ENCODE results near the gene KRCC1. TPM values are rescaled to one million over a fixed set of nuclear protein-coding genes. Genes with fewer than 3 reads are reported as not detected.
"Not testable (repeated sequence)": the region's sequence is repeated elsewhere in the genome, so short reads cannot be mapped to it uniquely, and the experiment has no call there.

Gene KRCC1
- polyA plus RNA-seq, 1 donor from 2014 or later = 26.6 TPM

GRCh38 chr2:87996570-87996969, 59.0 kb downstream of the KRCC1 start:
- Histone ChIP-seq H3K4me2 (ENCODE audit: low read length) (no peak overlapping the region), H3K9me2 (ENCODE audit: insufficient read depth, low read length) (no peaks in the 10 kb centered on the region), H3K27ac (ENCODE audit: low read length) (no peak overlapping the region), H3F3A (ENCODE audit: insufficient read depth, low read length, poor library complexity, severe bottlenecking) (no peaks in the 10 kb centered on the region), H3K79me2 (replicated peaks; ENCODE audit: insufficient read depth, low read length) (no peaks in the 10 kb centered on the region), H2AFZ (ENCODE audit: low read depth, low read length) (no peak overlapping the region), H3K9ac (ENCODE audit: low read length) (no peak overlapping the region), H3K27me3 (ENCODE audit: insufficient read depth, low read depth, low read length) (no peaks in the 10 kb centered on the region), H4K20me1 (ENCODE audit: insufficient read depth) (no peaks in the 10 kb centered on the region), H3K36me3 (ENCODE audit: insufficient read depth, low read length) (no peaks in the 10 kb centered on the region), H3K4me3 (ENCODE audit: low read length) (no peak overlapping the region), H3K9me3 (ENCODE audit: low read length) (no peaks in the 10 kb centered on the region)
- TF ChIP-seq CTCF (IDR thresholded peaks at IDR 0.05; ENCODE audit: poor library complexity, severe bottlenecking) = no peak
- no peak for TF ChIP-seq EZH2 (IDR thresholded peaks at IDR 0.05; ENCODE audit: borderline replicate concordance, insufficient read depth, low read length, poor library complexity, severe bottlenecking)
- no peak for TF ChIP-seq RAD21 (conservative IDR thresholded peaks at IDR 0.05)
- TF ChIP-seq EP300 (conservative IDR thresholded peaks at IDR 0.05; ENCODE audit: poor library complexity, severe bottlenecking) = no peak
- TF ChIP-seq POLR2AphosphoS5 (IDR thresholded peaks at IDR 0.05) = no peak
- no peak for TF ChIP-seq REST (IDR thresholded peaks at IDR 0.05; ENCODE audit: borderline replicate concordance)
- TF ChIP-seq SMC3 (conservative IDR thresholded peaks at IDR 0.05; ENCODE audit: poor library complexity) = no peak
- TF ChIP-seq TAF1 (IDR thresholded peaks at IDR 0.05; ENCODE audit: low read depth) = no peak

- no peak overlapping the region for H2AFZ ChIP-seq (ENCODE audit: low read depth, low read length)
- no peaks in the 10 kb centered on the region for H3K79me2 ChIP-seq (replicated peaks; ENCODE audit: insufficient read depth, low read length)
- H3K4me3 ChIP-seq (ENCODE audit: low read length) = no peak overlapping the region
- no peaks in the 10 kb centered on the region for H3K27me3 ChIP-seq (ENCODE audit: insufficient read depth, low read depth, low read length)
- no peaks in the 10 kb centered on the region for H4K20me1 ChIP-seq (ENCODE audit: insufficient read depth)
- no peaks in the 10 kb centered on the region for H3K9me2 ChIP-seq (ENCODE audit: insufficient read depth, low read length)
- H3K4me2 ChIP-seq (ENCODE audit: low read length) = no peak overlapping the region
- H3K36me3 ChIP-seq (ENCODE audit: insufficient read depth, low read length) = no peaks in the 10 kb centered on the region
- TF ChIP-seq MXI1 (conservative IDR thresholded peaks at IDR 0.05; ENCODE audit: poor library complexity, severe bottlenecking) = no peak
- no peak for TF ChIP-seq TAF1 (IDR thresholded peaks at IDR 0.05; ENCODE audit: low read depth)
- TF ChIP-seq REST (IDR thresholded peaks at IDR 0.05; ENCODE audit: borderline replicate concordance) = no peak
- TF ChIP-seq POLR2AphosphoS5 (IDR thresholded peaks at IDR 0.05) = no peak
- TF ChIP-seq EZH2 (IDR thresholded peaks at IDR 0.05; ENCODE audit: borderline replicate concordance, insufficient read depth, low read length, poor library complexity, severe bottlenecking) = no peak
- no peak for TF ChIP-seq SMC3 (conservative IDR thresholded peaks at IDR 0.05; ENCODE audit: poor library complexity)
- TF ChIP-seq CTCF (IDR thresholded peaks at IDR 0.05; ENCODE audit: poor library complexity, severe bottlenecking) = no peak
- TF ChIP-seq RAD21 (conservative IDR thresholded peaks at IDR 0.05) = no peak
- TF ChIP-seq EP300 (conservative IDR thresholded peaks at IDR 0.05; ENCODE audit: poor library complexity, severe bottlenecking) = no peak
- H3K9me3 ChIP-seq (ENCODE audit: low read length) = no peaks in the 10 kb centered on the region
- H3K9ac ChIP-seq (ENCODE audit: low read length) = no peak overlapping the region
- H3F3A ChIP-seq (ENCODE audit: insufficient read depth, low read length, poor library complexity, severe bottlenecking) = no peaks in the 10 kb centered on the region
- no peak overlapping the region for H3K27ac ChIP-seq (ENCODE audit: low read length)
These were observed 59.8 kb downstream of the KRCC1 start for GRCh38 chr2:87995756-87996155.

- not testable (repeated sequence) for H3K27ac ChIP-seq (ENCODE audit: low read length); H3K9me3 ChIP-seq (ENCODE audit: low read length); H3K4me3 ChIP-seq (ENCODE audit: low read length); H2AFZ ChIP-seq (ENCODE audit: low read depth, low read length); H4K20me1 ChIP-seq (ENCODE audit: insufficient read depth); H3K36me3 ChIP-seq (ENCODE audit: insufficient read depth, low read length); H3K79me2 ChIP-seq (replicated peaks; ENCODE audit: insufficient read depth, low read length); H3K9ac ChIP-seq (ENCODE audit: low read length); H3F3A ChIP-seq (ENCODE audit: insufficient read depth, low read length, poor library complexity, severe bottlenecking); H3K4me2 ChIP-seq (ENCODE audit: low read length); H3K9me2 ChIP-seq (ENCODE audit: insufficient read depth, low read length); H3K27me3 ChIP-seq (ENCODE audit: insufficient read depth, low read depth, low read length)
These were observed 61.2 kb downstream of the KRCC1 start for GRCh38 chr2:87994304-87994850.
